Astrocyte (in vitro differentiated cells and primary cell): ENCODE measurements around the gene ZNF565.
"Not testable (repeated sequence)": the region's sequence is repeated elsewhere in the genome, so short reads cannot be mapped to it uniquely, and the experiment has no call there.

Experiments
- CTCF ChIP-seq: IDR thresholded peaks from 2 replicates; pipeline ENCODE4 v1.5.1; 2011; ENCODE audit warnings: low read depth, mild to moderate bottlenecking, inconsistent platforms, low read length, moderate library complexity; ENCODE audit not compliant: insufficient read depth
- EZH2 ChIP-seq: IDR thresholded peaks from 2 replicates; pipeline ENCODE4 v1.6.1; 2012; ENCODE audit warnings: mild to moderate bottlenecking, low read length, inconsistent platforms; ENCODE audit not compliant: insufficient read depth

GRCh38 chr19:36179077-36179476 is 35.4 kb downstream of the ZNF565 start:
- TF ChIP-seq CTCF, EZH2: not testable (repeated sequence)
